ENCODE results near the gene ATP6V1B1.

Gene ATP6V1B1

GRCh38 chr2:70901227-70902066, 34.3 kb upstream of the ATP6V1B1 start:
- H3K4me3 ChIP-seq (ENCODE audit: low read depth, low read length) = peak overlapping the region; percentile 42
- no peak for TF ChIP-seq CTCF (IDR thresholded peaks at IDR 0.05; ENCODE audit: low read depth, low read length)
- in situ Hi-C loops (cut with HindIII; ENCODE audit: low sequenced_read_pairs) = no loop called here
- DNase-seq (ENCODE audit: low read depth, low spot score) = peak; percentile 37

DNA sequence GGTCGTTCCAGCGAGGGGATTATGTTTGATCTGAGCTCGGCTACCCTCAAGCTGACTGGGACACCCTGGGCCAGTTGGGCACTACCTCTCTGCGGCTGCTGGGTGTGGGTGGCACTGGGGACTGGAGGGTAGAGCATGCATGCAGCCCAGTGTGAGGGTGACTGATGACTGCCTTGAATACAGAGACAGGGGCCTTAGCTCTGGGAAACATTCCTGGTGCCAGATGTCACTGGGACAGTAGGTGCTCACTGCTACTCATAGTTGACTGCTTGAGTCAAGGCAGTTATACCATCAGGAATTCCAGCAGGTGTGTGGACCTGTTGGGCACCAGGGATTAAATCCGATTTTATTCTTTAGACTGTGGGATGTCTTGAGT, 33.6 kb upstream of the ATP6V1B1 start:
- no peak for DNase-seq (ENCODE audit: low read depth, low spot score)
- in situ Hi-C loops (cut with HindIII; ENCODE audit: low sequenced_read_pairs) = no loop called here
- TF ChIP-seq CTCF (IDR thresholded peaks at IDR 0.05; ENCODE audit: low read depth, low read length) = no peak
- H3K4me3 ChIP-seq (ENCODE audit: low read depth, low read length) = no peak overlapping the region

DNA sequence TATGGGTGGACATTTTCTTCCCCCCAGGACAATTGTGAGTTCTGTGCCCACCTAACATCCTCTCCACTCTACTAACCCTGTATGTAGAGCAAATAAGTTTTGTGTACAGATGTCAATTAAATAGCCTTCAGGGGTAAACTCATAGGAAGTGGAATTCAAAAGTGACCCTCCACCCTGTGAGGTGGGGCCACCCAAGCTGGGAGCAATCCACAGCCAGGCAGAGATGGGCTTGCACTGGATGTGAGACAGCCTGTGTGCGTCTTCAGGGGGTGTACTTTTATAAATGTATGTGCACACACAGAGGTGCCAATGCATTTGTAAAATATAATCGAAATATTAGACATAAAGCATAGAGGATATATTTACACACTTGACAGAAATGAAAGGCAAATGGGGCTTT, 33.1 kb upstream of the ATP6V1B1 start:
- no peak for DNase-seq (ENCODE audit: low read depth, low spot score)
- in situ Hi-C loops (cut with HindIII; ENCODE audit: low sequenced_read_pairs) = no loop called here
- TF ChIP-seq CTCF (IDR thresholded peaks at IDR 0.05; ENCODE audit: low read depth, low read length) = no peak
- H3K4me3 ChIP-seq (ENCODE audit: low read depth, low read length) = no peak overlapping the region

GRCh38 chr2:70903171-70903570, 32.5 kb upstream of the ATP6V1B1 start:
- in situ Hi-C loops (cut with HindIII; ENCODE audit: low sequenced_read_pairs) = no loop called here
- TF ChIP-seq CTCF (IDR thresholded peaks at IDR 0.05; ENCODE audit: low read depth, low read length) = no peak
- H3K4me3 ChIP-seq (ENCODE audit: low read depth, low read length) = no peak overlapping the region
- DNase-seq (ENCODE audit: low read depth, low spot score) = no peak

- DNase-seq (ENCODE audit: low read depth, low spot score) = no peak
- no peak overlapping the region for H3K4me3 ChIP-seq (ENCODE audit: low read depth, low read length)
- in situ Hi-C loops (cut with HindIII; ENCODE audit: low sequenced_read_pairs) = no loop called here
- no peak for TF ChIP-seq CTCF (IDR thresholded peaks at IDR 0.05; ENCODE audit: low read depth, low read length)
Measured at GRCh38 chr2:70903641-70904340, 31.9 kb upstream of the ATP6V1B1 start.

- in situ Hi-C loops (cut with HindIII; ENCODE audit: low sequenced_read_pairs) = no loop called here
- no peak for TF ChIP-seq CTCF (IDR thresholded peaks at IDR 0.05; ENCODE audit: low read depth, low read length)
- DNase-seq (ENCODE audit: low read depth, low spot score) = no peak
- no peak overlapping the region for H3K4me3 ChIP-seq (ENCODE audit: low read depth, low read length)
Measured at GRCh38 chr2:70904371-70905216, 31.1 kb upstream of the ATP6V1B1 start.

All from astrocyte of the spinal cord (primary cell).